ENCODE results near the gene SWT1.

SWT1 gene

DNA sequence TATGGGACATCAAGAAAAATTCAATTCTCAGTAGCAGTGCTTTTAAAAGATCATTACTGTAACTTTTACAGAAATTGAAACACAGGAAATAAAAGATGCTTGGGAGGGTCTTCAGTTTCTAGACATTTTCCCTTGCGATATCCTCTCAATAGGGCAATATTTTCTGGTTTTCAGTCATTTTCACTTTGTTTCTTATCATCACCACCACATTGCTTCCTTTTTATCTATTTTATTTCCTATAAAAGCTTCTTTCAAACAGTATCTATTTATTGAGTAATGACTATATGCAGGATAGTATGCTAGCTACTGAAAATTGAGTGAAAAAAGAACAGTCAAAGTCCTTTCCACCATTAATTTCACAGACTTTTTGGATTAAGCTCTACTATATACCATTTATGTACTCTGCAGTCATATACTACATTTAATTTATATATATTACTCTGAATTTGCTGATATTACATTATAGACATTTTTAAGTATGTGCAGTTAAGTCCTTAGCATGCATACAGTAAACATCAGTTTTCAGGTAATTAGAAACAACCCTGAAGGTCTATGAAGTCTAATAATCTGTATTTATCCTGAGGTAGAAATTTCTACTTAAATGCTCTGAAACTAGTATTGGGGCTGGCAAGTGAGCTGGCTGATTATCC, 18.9 kb upstream of the SWT1 start:
- H3K27ac ChIP-seq: no peak overlapping the region
- TF ChIP-seq, protein P1, sequence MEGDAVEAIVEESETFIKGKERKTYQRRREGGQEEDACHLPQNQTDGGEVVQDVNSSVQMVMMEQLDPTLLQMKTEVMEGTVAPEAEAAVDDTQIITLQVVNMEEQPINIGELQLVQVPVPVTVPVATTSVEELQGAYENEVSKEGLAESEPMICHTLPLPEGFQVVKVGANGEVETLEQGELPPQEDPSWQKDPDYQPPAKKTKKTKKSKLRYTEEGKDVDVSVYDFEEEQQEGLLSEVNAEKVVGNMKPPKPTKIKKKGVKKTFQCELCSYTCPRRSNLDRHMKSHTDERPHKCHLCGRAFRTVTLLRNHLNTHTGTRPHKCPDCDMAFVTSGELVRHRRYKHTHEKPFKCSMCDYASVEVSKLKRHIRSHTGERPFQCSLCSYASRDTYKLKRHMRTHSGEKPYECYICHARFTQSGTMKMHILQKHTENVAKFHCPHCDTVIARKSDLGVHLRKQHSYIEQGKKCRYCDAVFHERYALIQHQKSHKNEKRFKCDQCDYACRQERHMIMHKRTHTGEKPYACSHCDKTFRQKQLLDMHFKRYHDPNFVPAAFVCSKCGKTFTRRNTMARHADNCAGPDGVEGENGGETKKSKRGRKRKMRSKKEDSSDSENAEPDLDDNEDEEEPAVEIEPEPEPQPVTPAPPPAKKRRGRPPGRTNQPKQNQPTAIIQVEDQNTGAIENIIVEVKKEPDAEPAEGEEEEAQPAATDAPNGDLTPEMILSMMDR (IDR thresholded peaks at IDR 0.05): no peak
- DNase-seq (ENCODE audit: low spot score): no peak
- no peak overlapping the region for H3K4me3 ChIP-seq

DNA sequence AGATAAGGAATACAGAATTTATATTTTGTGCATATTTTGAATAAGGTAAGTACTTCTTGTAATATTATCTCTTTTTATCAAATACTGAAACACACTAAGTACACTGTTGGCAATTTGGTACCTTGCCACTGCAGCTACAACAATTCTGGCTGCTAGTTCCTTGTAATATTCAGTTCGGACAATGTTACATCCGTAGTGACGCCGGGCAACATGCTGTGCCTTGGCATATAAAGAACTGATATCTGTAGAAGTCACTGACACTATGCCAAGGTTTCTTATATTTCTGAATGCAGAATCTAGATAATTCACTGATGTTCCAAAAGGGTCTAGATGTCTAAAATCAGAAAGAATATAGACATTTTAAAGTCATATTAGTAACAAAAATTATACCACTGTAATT, 17.7 kb upstream of the SWT1 start:
- DNase-seq (ENCODE audit: low spot score): no peak
- Histone ChIP-seq H3K4me3 (no peak overlapping the region), H3K27ac (no peak overlapping the region)
- TF ChIP-seq, protein P1 (IDR thresholded peaks at IDR 0.05): no peak

DNA sequence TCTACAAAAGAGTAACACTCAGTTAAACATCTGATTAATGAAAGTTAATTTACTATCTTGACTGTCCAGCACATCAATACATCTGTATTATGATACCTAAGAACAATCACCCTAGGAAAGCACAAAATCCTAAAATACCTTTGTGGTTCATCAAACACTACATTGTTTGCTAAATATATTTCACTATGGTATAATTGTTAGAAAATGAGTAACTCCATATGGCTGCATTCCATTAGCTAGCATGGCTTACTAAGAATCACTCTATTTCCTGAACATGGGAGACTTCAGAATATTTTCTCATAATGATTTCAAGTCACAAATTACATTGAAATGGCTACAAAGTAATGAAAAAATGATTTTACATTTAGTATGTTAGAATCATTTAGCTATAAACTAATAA, 12.7 kb upstream of the SWT1 start:
- Histone ChIP-seq H3K27ac (no peak overlapping the region), H3K4me3 (no peak overlapping the region)
- TF ChIP-seq, protein P1 (IDR thresholded peaks at IDR 0.05): no peak
- no peak for DNase-seq (ENCODE audit: low spot score)

DNA sequence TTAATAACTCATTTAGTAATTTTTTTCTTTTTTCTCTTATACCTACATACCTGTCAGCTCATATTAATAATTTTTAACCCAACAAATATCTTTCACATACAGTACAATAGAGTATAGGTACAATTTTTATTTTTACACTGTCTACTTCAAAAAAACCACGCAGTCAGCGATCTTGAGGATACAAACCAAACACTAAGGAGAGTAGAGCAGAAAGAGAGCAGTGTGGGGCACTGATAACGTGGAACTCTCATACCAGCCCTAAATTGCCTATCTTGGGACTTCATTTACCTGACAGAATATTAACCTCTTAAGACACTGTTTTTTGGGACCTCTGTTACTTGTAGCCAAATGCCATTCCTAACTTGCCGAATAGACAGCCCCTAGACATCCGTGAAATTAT, 5.8 kb upstream of the SWT1 start:
- TF ChIP-seq, protein P1 (IDR thresholded peaks at IDR 0.05): no peak
- no peak for DNase-seq (ENCODE audit: low spot score)
- no peak overlapping the region for H3K27ac ChIP-seq
- H3K4me3 ChIP-seq: no peak overlapping the region

DNA sequence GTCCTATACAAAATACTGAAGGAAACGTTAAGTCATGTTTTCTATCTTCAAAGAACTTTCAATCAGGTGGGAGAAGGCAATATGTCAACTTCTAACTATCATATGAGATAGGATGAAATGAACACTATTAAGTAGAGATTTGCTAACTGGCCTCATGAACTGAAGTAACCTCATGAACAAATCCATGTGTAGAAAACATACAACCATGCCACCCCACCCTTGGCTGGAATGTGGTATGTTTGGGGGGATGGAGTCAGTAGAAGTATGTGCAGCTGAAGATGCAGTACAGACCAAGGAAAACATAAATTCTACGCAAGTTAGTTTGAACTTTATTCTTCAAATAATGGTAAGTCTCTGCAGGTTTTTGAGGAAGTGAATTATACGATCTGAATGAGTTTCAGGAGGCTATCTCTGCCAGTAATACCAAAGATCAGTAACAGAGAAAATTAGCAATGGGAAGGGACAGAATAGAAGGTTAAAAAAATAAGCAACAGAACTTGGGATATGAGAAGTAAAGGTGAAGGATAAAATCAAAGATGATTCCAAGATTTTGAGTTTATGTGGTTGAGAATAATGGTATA, 4.7 kb upstream of the SWT1 start:
- no peak overlapping the region for H3K4me3 ChIP-seq
- DNase-seq (ENCODE audit: low spot score): no peak
- H3K27ac ChIP-seq: no peak overlapping the region
- TF ChIP-seq, protein P1 (IDR thresholded peaks at IDR 0.05): no peak

DNA sequence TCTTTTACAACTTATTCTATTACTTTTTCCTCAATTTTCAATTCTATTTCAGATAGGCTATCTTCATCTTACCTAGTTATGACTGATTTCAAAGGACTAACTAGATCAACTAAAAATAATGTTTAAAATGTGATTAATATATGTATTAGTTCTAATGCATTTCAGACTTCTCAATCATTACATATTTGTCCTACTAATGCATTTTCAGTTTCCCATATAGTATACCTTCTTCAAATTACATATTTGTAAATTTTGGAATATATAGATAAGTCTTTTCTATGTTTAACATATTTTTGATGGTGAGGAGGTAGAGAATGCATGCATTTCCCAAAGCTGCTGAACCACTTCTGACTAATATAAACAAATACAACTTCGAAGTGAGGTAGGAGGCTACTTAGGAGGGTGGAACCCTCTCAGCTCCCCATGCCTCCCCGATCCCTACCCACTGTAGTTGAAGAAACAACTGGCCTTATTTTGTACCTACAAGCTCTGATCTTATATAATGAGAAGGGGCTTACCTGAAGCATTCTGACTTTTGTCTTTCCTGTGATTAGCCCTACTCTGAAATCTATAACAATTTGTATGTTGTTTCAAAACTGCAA, 2.0 kb upstream of the SWT1 start:
- H3K4me3 ChIP-seq: peak overlapping the region; percentile 85

More for the DNA sequence above, 2.0 kb upstream of the SWT1 start:
- no peak for DNase-seq (ENCODE audit: low spot score)
- TF ChIP-seq, protein P1 (IDR thresholded peaks at IDR 0.05): no peak
- peak overlapping the region in 1 of 2 donors; percentile 98 for H3K27ac ChIP-seq
